ENCODE results near the gene TRPM3. TPM values are rescaled to one million over a fixed set of nuclear protein-coding genes. Genes with fewer than 3 reads are reported as not detected.

Gene TRPM3
- total and polyA plus RNA-seq, 2 of the 8 experiments (the other 6 are each of a cell fraction or from before 2014, with no cell fraction given): 2.4 to 10.9 TPM

DNA sequence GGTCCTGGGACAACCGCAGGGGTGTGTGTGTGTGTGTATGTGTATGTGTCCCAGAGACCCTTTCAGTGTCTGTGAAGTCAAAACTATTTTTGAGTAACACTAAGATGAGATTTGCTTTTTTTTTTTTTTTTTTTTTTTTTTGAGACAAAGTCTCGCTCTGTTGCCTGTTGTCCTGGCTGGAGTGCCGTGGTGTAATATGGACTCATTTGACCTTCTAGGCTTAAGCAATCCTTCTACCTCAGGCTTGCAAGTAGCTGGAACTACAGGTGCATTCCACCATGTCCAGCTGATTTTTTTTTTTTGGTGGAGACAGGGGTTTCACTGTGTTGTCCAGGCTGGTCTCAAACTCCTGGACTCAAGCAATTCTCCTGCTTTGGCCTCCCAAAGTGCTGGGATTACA lies 609.6 kb downstream of the TRPM3 start (continued):
- no peak for TF ChIP-seq CHD7 (IDR thresholded peaks at IDR 0.05; ENCODE audit: insufficient replicate concordance, low read length)

All from H1 (cell line).